Measurements from ENCODE around the gene FARP1.

FARP1 gene

GRCh38 chr13:98288211-98288610 lies 145.3 kb downstream of the FARP1 start:
- no peak overlapping the region for H3K4me3 ChIP-seq (ENCODE audit: low read depth, low read length)
- POLR2A ChIA-PET, result no interaction called here
- no peak for TF ChIP-seq CTCF (IDR thresholded peaks at IDR 0.05; ENCODE audit: insufficient read depth, low read length, missing control alignments)
- CTCF ChIA-PET, result interaction anchor here (1.0 kb wide), 1 partner anchor 10 kb away, joined by 3 read pairs; no protein-coding TSS in a partner anchor
- DNase-seq (ENCODE audit: low read depth, low spot score), result no peak

- POLR2A ChIA-PET, result no interaction called here
- CTCF ChIA-PET, result no interaction called here
Measured at GRCh38 chr13:98289339-98289945, 146.5 kb downstream of the FARP1 start.

GRCh38 chr13:98290261-98290660 lies 147.4 kb downstream of the FARP1 start:
- H3K4me3 ChIP-seq (ENCODE audit: low read depth, low read length), result no peak overlapping the region
- DNase-seq (ENCODE audit: low read depth, low spot score), result no peak
- no peak for TF ChIP-seq CTCF (IDR thresholded peaks at IDR 0.05; ENCODE audit: insufficient read depth, low read length, missing control alignments)
- ChIA-PET CTCF (no interaction called here), POLR2A (no interaction called here)

More at GRCh38 chr13:98289339-98289945, 146.5 kb downstream of the FARP1 start:
- no peak for TF ChIP-seq CTCF (IDR thresholded peaks at IDR 0.05; ENCODE audit: insufficient read depth, low read length, missing control alignments)
- no peak for DNase-seq (ENCODE audit: low read depth, low spot score)
- no peak overlapping the region for H3K4me3 ChIP-seq (ENCODE audit: low read depth, low read length)

GRCh38 chr13:98291658-98292057 lies 148.8 kb downstream of the FARP1 start:
- CTCF ChIA-PET, result no interaction called here

GRCh38 chr13:98293103-98293502 lies 150.2 kb downstream of the FARP1 start:
- no peak overlapping the region for H3K4me3 ChIP-seq (ENCODE audit: low read depth, low read length)
- no peak for DNase-seq (ENCODE audit: low read depth, low spot score)
- ChIA-PET CTCF (no interaction called here), POLR2A (no interaction called here)
- no peak for TF ChIP-seq CTCF (IDR thresholded peaks at IDR 0.05; ENCODE audit: insufficient read depth, low read length, missing control alignments)

More at GRCh38 chr13:98291658-98292057, 148.8 kb downstream of the FARP1 start:
- DNase-seq (ENCODE audit: low read depth, low spot score), result no peak
- no peak for TF ChIP-seq CTCF (IDR thresholded peaks at IDR 0.05; ENCODE audit: insufficient read depth, low read length, missing control alignments)
- POLR2A ChIA-PET, result no interaction called here
- H3K4me3 ChIP-seq (ENCODE audit: low read depth, low read length), result no peak overlapping the region

- no peak for TF ChIP-seq CTCF (IDR thresholded peaks at IDR 0.05; ENCODE audit: insufficient read depth, low read length, missing control alignments)
- ChIA-PET POLR2A (no interaction called here), CTCF (no interaction called here)
- DNase-seq (ENCODE audit: low read depth, low spot score), result no peak
- no peak overlapping the region for H3K4me3 ChIP-seq (ENCODE audit: low read depth, low read length)
Measured at GRCh38 chr13:98293570-98294142, 150.8 kb downstream of the FARP1 start.

Data from AG04449 (cell line).